Testis (tissue), 2 donors: Measurements from ENCODE around the gene EEF2KMT.
"Not testable (repeated sequence)": the region's sequence is repeated elsewhere in the genome, so short reads cannot be mapped to it uniquely, and the experiment has no call there.

Experiments
- POLR2A ChIP-seq: fragments of 450-650 bp; IDR thresholded peaks from one replicate; pipeline ENCODE4 v1.6.1; 2017; ENCODE audit warnings: antibody characterized with exemption, mild to moderate bottlenecking, moderate library complexity
- TF ChIP-seq, protein P1 (sequence below), 3 experiments: fragments of 450-650 bp in 2 of 3; fragments of 200-600 bp in 1 of 3; sonication (generic) in 1 of 3; IDR thresholded peaks; one replicate each; pipeline ENCODE4 v1.5.1; 2016 to 2019; ENCODE audit warnings: antibody characterized with exemption in 3 of 3, mild to moderate bottlenecking in 2 of 3, moderate library complexity in 1 of 3

DNA sequence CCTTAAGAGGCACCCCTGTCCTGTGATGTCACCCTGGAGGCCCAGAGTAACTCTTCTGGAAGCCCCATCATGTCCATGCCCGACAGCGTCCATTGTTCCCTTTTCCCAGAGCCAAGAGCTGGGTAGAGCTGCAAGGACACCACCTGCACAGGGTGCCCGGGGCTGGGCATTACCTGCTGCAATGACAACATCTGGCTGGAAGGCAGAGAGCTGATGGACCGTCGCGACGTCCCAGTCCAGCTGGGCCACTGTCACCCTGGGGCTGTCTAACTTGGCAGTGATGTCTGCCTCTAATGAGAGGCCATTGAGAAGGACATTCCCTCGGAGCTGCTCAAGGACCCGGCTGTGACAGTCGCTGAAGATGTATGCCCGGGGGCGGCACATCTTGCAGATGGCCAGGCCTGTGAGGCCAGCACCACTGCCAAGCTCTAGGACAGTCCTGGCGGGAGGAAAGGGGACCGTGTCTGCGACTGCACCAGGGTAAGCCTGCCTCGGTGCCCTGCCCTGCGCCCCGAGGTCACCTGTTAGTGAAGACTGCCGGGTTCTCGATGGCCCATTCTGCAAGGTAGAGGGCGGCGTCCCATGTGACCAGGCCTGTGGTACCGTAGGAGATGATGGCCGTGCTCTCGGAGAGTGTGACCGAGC is 7.6 kb downstream of the EEF2KMT start:
- TF ChIP-seq POLR2A: not testable (repeated sequence)
- TF ChIP-seq, protein P1, sequence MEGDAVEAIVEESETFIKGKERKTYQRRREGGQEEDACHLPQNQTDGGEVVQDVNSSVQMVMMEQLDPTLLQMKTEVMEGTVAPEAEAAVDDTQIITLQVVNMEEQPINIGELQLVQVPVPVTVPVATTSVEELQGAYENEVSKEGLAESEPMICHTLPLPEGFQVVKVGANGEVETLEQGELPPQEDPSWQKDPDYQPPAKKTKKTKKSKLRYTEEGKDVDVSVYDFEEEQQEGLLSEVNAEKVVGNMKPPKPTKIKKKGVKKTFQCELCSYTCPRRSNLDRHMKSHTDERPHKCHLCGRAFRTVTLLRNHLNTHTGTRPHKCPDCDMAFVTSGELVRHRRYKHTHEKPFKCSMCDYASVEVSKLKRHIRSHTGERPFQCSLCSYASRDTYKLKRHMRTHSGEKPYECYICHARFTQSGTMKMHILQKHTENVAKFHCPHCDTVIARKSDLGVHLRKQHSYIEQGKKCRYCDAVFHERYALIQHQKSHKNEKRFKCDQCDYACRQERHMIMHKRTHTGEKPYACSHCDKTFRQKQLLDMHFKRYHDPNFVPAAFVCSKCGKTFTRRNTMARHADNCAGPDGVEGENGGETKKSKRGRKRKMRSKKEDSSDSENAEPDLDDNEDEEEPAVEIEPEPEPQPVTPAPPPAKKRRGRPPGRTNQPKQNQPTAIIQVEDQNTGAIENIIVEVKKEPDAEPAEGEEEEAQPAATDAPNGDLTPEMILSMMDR (IDR thresholded peaks at IDR 0.05): not testable (repeated sequence)
